Mesothelial cell of epicardium (in vitro differentiated cells): Measurements from ENCODE around the gene KRT82. TPM values are rescaled to one million over a fixed set of nuclear protein-coding genes. Genes with fewer than 3 reads are reported as not detected.

Source experiments
- DNase-seq, 2 experiments: peaks; one replicate each; pipeline ENCODE4 v3.0.0; 2021; ENCODE audit warnings: low spot score in 2 of 2; ENCODE audit not compliant: unreplicated experiment in 2 of 2
- H3K27ac Mint-ChIP-seq: 2 replicates; pipeline ENCODE4 v1.8.0; 2021; ENCODE audit warnings: mixed read lengths
- H3K27me3 Mint-ChIP-seq: 2 replicates; pipeline ENCODE4 v1.8.0; 2021; ENCODE audit warnings: low read depth, mixed read lengths
- H3K36me3 Mint-ChIP-seq: 2 replicates; pipeline ENCODE4 v1.8.0; 2021; ENCODE audit warnings: mixed read lengths
- H3K4me1 Mint-ChIP-seq: 2 replicates; pipeline ENCODE4 v1.8.0; 2021; ENCODE audit warnings: mixed read lengths
- H3K4me3 Mint-ChIP-seq: 2 replicates; pipeline ENCODE4 v1.8.0; 2021; ENCODE audit warnings: mild to moderate bottlenecking, moderate library complexity, mixed read lengths
- H3K9me3 Mint-ChIP-seq: 2 replicates; pipeline ENCODE4 v1.8.0; 2021; ENCODE audit warnings: mixed read lengths
- CTCF ChIP-seq: fragments of 200-600 bp; sonication (generic); IDR thresholded peaks from one replicate; pipeline ENCODE4 v1.5.0; 2021; ENCODE audit warnings: antibody characterized with exemption; ENCODE audit not compliant: unreplicated experiment
- total RNA-seq: library from RNA; stranded (reverse); gene quantifications from 3 replicates; pipeline ENCODE4 v1.2.1, GENCODE V29; 2021

KRT82 gene
- total RNA-seq, 1 donor from 2014 or later: not detected

DNA sequence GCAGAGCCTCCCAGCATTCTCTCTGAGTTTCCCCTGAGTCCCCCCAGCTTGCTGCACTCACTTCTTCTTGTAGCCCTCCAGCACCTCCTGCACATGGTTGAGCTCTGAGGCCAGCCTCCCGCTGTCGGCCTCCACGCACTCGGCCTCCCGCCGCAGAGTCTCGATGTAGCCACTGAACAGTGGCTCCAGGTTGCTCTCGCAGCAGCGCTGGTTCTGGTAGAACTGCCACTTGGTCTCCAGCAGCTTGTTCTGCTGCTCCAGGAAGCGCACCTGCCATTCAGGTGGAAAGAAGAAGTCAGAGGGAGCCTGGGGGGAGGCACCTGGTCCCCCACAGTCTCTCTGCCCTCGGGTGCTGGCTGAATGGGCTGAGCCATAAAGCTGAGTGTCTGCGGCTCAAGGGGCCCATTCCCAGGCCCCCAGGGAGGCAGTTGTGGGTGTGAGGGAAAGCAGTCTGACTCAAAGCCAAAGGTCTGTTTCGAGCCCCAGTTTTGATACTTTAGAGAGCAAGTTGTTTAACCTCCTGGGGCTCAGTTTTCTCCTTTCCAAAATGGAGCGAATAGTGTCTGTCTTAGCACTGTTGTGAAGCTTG lies 41.1 kb downstream of the KRT82 start:
- Mint-ChIP-seq H3K27me3 (peaks cover 34% of the 10 kb centered on the region), H3K36me3 (no peaks in the 10 kb centered on the region), H3K4me1 (peaks cover 12% of the 10 kb centered on the region), H3K4me3 (no peak overlapping the region), H3K9me3 (no peaks in the 10 kb centered on the region), H3K27ac (no peak overlapping the region)
- DNase-seq: no peak
- TF ChIP-seq CTCF: no peak

- no peak for DNase-seq
- no peak for TF ChIP-seq CTCF
- no peak overlapping the region for H3K27ac Mint-ChIP-seq
- no peak overlapping the region for H3K4me3 Mint-ChIP-seq
- peaks cover 8% of the 10 kb centered on the region for H3K4me1 Mint-ChIP-seq
- peaks cover 31% of the 10 kb centered on the region for H3K27me3 Mint-ChIP-seq
- no peaks in the 10 kb centered on the region for H3K36me3 Mint-ChIP-seq
- no peaks in the 10 kb centered on the region for H3K9me3 Mint-ChIP-seq
These were observed 42.1 kb downstream of the KRT82 start for GRCh38 chr12:52364061-52364460.

DNA sequence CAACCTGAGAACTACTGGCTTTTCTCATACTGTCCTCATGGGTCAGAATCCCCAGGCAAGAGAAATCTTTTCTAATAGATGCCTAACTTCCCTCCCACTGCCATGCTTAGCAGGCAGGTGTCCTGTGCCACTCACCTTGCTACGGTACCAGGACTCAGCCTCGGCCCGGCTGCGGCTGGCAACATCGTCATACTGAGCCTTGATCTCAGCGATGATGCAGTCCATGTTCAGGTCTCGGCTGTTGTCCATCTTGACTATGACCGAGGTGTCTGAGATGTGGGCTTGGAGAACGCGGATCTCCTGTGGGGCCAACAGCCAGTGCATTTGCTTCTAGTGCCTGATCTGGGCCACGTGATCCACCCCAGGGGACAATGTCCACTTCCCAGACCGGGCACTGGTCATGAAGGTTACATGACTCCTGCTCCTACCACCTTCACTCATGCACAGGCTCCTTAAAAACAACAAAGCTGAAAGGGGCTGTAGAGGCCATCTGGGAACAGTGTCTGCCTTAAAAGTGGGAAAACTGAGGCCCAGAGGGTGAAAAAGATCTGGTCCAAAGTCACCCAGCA lies 42.9 kb downstream of the KRT82 start:
- H3K36me3 Mint-ChIP-seq: no peaks in the 10 kb centered on the region
- no peak overlapping the region for H3K27ac Mint-ChIP-seq
- H3K9me3 Mint-ChIP-seq: no peaks in the 10 kb centered on the region
- H3K4me1 Mint-ChIP-seq: peaks cover 8% of the 10 kb centered on the region
- no peak for DNase-seq
- TF ChIP-seq CTCF: no peak
- peaks cover 23% of the 10 kb centered on the region for H3K27me3 Mint-ChIP-seq
- H3K4me3 Mint-ChIP-seq: no peak overlapping the region

DNA sequence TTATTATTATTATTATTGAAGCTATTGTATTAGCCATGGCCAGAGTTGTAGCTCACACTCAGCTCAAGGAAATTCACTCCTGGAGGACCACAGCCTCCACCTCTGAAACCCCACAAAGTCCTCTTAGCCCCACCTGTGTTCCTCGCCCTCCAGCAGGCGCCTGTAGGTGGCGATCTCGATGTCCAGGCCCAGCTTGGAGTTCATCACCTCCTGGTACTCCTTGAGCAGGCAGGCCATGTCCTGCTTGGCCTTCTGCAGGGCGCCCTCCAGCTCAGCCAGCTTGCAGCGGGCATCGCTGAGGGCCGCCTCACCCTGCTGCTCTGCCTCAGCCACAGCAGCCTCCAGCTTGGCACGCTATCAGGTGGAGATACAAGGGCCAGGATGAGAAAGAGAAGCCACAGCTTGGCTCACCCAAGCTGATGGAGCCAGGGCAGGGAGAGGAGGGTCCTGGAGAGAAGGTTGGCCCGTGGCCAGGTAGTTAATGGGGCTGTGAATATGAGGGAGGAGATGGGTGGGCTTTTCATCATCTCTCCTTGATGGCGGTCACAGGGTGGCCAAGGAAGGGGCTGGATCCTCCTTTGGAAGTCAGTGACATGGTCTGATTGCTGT lies 43.9 kb downstream of the KRT82 start:
- Mint-ChIP-seq H3K36me3 (no peaks in the 10 kb centered on the region), H3K9me3 (no peaks in the 10 kb centered on the region), H3K27me3 (peaks cover 21% of the 10 kb centered on the region), H3K27ac (no peak overlapping the region), H3K4me3 (no peak overlapping the region), H3K4me1 (peaks cover 8% of the 10 kb centered on the region)
- DNase-seq: peak in 1 of 2 experiments; percentile 7
- no peak for TF ChIP-seq CTCF

- TF ChIP-seq CTCF: no peak
- Mint-ChIP-seq H3K36me3 (no peaks in the 10 kb centered on the region), H3K27ac (no peak overlapping the region), H3K27me3 (peaks cover 24% of the 10 kb centered on the region), H3K4me1 (peaks cover 8% of the 10 kb centered on the region), H3K4me3 (no peak overlapping the region), H3K9me3 (no peaks in the 10 kb centered on the region)
- no peak for DNase-seq
These were observed 44.6 kb downstream of the KRT82 start for GRCh38 chr12:52361553-52361952.
